CD4-positive, alpha-beta T cell treated with Interleukin-15 for 1 hour (primary cell): ENCODE measurements around the gene CHTOP.

Experiments used
- DNase-seq: peaks from one replicate; pipeline ENCODE4 v3.0.0-alpha.2; 2020

Gene CHTOP

DNA sequence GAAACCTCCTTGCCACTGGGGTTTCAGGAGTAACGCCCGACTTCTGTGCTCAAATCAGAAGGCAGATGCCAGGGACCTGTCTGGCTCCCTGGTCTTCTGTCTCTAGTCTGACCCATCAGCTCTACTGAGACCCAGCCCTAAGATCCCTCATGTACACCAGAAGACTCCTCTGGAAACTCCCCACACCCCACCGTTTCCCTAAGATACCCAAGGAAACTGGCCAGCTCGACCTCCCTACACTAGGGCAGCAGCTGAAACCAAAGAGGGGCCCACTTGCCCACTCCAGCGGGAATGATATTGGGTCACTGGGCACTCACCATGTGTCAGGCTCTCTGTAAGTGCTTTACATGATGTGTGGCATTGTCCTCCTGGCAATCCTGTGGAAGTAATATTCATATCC lies 20.5 kb upstream of the CHTOP start:
- no peak for DNase-seq

DNA sequence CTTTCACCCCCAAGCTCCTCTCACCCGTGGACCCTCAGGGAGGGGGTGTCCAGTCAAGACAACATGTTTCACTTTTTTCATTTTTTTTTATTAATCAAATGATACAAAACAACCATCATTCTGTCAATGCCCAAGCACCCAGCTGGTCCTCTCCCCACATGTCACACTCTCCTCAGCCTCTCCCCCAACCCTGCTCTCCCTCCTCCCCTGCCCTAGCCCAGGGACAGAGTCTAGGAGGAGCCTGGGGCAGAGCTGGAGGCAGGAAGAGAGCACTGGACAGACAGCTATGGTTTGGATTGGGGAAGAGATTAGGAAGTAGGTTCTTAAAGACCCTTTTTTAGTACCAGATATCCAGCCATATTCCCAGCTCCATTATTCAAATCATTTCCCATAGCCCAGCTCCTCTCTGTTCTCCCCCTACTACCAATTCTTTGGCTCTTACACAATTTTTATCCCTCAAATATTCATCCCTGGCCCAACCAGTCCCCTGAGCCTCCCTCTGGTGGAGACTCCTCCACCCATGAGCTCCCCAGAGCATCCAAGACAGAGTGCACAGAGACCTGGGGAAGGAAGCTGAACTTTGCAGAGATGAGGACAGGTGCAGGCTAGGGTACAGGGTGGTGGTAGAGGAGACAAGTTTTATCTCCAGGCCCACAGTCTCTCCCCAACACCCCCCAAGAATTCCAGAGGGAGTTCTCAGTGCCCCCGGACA lies 19.5 kb upstream of the CHTOP start:
- no peak for DNase-seq

DNA sequence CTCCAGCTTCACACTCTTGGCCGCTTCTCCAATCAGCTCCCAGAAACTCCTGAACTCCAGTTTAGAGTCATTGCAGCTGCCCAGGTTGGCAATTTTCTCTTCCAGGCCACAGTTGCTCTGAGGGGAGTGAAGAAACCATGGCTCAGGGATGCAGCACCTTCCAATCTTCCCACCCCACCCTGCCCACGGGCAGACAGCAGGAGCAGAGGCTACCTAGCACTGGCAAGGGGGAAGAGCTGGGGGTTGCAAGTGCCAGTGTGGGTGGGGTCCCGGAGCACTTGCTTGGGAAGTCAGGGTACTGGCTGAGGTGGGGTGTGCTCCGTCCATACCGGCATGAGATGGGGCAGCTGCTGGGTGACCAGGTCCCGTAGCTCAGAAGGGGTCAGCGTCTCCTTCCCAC lies 19.0 kb upstream of the CHTOP start:
- DNase-seq, result no peak

DNA sequence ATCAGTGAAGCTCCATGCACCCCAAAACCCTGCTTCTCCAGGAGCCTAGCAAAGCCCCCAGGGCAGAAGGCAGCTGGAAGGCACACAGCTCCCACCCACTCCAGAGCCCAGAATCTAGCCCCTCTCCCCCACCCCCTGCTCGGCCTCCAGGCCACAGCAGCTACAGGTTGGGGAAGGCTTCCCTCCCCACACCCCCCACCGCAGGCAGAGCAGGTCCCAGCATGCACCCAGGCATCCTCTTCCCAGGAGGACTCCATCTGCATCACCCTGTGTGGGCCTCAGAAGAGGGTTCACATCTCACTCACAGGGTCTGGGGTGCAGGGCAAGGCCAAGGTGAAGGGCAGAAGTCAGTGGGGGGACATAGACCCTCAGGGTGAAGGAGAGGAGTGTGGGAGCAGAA lies 18.5 kb upstream of the CHTOP start:
- no peak for DNase-seq

DNA sequence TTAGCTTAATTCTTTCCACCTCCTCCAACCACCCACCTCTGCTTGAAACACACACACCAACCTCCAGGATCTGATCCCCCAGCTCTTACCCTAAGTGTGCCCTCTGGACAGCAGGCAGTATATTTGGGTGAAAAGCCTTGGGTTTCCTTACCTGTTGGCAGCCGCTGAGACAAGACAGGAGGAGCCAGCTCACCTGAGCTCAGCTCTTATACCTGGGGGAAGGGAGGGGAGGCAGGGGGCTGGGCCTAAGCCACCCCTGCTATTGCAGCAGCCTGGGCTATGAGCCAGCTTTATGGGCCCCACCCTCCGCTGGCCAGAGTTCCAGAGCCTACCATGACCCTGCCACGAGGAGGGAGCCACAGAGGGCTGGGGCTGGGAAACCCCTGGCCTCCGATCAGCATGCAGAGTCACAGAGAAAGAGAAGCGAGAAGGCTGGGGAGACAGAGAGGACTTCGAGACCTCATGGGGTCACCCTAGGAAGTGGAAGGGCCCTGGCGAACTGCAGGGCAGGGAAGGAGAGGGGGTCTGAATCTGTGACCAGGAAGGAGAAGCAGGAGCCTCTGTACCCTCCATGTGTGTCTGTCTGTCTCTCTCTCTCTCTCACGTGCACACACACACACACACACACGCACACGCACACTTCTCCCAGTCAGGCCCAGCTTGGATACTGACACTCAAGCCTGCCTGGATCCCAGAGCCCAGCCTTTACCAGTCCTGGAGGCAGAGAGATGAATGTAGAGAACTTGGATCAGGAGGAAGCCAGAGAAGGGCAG lies 17.5 kb upstream of the CHTOP start, which contains the start of gene S100A14:
S100A14 (minus strand) TSS at position 182 of the 773 bp plus-strand sequence. CDS start 467 bp downstream, outside the sequence.
- DNase-seq, result no peak

DNA sequence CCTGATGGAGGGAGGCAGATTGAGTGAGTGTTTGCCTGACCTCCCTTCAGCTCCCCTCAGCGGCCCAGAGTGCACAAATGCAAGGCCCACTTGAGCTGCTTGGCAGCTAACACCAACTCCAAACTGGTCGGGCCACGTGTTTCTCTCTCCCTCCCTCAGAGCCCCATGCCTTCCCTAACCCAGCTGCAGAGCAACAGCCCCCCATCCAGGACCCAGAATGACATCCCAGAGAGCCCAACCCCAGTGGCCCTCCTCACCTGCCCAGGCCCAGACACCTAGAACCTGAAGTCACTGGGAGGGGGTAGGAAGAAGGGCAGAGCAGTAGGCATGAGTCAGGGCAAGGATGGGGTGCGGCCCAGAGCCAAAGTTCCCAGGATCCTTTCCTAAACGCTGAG lies 17.0 kb upstream of the CHTOP start:
- DNase-seq, result no peak

DNA sequence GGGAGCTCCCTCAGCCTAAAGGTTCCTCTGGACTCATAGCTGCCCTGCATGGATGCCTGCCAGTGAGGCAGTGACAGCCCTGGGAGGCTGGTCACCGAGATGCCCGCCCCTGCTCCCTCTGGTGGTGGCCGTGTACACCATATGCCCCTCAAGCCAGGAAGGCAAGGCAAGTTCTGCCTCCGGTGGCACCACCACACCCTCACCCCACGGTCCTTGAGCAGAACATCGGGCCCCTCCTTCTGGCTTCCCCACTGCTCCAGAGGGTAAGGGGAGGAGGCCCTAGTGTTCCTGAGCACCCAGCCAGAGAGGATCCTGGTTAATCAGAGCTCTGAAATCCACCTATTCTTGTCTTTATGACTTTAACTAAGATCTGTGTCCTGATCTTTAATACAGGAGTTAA lies 16.2 kb upstream of the CHTOP start:
- peak; percentile 67 for DNase-seq

DNA sequence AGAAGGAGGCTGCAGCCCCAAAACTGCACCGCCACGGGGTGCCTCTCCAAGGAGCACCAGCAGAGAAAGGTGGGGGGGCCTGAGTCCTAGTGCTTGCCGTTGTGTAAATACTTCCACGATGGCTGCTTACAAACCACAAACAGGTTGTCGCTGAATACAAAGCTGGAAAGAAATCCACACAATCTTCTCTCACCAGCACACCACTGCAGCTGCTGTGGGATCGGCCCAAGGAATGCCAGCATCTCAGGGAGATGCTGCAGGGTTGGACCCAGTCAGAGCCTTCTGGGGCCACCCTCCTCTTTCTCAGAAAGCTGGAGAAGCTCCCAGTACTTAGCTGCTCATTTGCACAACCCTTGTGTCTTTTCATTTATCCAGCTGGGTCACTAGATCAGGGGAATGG lies 14.7 kb upstream of the CHTOP start:
- no peak for DNase-seq

DNA sequence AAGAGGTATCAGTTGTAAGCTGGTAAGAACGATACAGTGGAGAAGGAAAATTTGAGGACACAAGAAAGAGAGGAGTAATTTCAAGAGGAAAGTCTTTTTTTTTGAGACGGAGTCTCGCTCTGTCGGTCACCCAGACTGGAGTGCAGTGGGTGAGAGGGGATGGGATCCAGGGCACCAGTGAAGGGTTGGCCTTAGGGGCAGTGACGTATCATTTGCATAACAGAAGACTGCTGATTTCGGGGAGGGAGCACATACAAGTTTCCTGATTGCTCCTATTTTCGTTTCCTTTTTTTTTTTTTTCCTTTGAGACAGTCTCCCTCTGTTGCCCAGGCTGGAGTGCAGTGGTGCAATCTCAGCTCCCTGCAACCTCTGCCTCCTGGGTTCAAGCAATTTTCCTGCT lies 10.8 kb upstream of the CHTOP start:
- DNase-seq, result no peak

DNA sequence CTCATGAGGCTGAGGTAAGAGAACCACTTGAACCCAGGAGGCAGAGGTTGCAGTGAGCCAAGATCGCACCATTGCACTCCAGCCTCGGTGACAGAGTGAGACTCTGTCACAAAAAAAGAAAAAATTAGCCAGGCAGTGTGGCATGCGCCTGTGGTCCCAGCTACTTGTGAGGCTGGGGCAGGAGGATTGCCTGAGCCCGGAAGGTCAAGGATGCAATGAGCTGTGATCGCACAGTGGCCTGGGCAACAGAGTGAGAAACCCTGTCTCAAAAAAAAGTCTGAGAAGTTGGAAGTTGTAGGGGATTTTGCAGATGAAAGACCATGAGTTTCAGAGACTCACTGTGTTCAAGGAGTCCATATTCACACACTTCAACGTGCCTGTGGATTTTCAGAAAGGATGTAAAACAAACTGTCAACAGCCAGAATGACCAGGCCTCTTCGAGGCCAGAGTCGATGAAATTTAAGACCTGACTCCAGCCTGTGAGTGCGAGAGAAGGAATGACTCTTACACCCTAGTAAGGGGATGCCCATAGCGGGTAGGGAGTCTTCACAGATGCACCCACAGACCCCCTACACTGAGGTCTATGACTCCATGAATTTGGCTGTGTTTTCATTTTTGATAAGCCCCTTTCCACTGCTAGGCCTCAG lies 8.8 kb upstream of the CHTOP start:
- no peak for DNase-seq

DNA sequence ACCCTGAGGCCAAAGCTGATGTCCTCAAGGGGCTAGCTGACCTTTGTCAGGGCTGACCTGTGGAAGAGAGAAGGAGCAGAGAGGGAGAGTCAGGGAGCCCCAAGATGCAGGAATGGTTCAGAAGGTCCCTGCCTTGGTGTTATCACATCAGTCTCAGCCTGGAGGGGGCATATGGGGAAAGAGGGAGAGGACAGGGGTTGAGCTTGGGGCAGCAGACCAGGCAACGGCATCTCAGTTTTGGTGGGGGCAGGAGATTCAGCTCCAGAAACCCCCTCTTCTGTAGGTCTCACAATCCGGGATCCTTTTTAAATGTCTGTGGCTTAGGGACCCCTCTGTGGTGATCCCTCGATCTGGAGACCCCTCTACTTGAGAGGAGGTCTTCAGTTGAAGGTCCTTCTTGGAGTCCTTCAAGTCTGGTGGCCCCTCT lies 7.4 kb upstream of the CHTOP start:
- no peak for DNase-seq

DNA sequence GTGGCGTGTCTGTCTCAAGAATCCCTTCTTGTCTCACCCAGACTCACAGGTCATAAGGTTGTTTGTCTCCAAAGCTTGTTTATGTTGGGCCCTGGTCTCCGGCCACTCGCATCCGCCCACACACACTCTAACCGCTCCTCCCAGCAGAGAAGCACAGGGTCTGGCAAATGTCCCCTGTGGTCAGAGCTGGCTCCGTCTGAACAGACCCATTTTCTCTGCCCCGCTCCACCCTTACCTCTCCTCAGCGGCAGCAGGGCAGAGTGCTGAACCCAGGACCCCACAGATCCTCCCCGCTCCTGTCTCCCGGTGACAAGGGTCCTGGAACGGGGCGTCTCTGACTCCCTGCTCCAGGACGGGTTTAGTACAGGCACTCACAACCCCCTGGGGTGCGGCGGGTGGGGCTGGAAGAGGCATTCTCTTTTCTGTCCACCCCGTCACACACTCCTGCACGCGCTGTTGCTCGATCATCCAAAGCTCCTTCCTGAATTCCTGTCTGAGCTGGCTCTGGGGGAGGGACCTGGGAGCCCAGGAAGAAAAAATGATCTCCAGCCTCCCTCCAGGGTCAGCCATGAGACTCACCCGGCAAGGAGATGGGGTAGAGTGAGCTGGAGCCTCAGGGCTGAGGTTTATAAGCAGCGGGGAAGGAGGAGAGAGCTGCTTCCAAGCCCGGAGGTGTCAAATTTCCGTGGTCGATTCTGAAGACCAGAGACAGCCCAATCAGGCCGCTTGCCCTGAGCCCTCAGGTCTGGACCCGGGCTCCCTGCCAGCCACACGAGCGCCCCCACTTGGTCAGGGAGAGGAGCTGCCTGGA lies 6.8 kb upstream of the CHTOP start, which contains the start of gene S100A13:
S100A13 (minus strand) TSS at position 602 of the 811 bp plus-strand sequence. CDS start 1,033 bp downstream, outside the sequence.
- no peak for DNase-seq

DNA sequence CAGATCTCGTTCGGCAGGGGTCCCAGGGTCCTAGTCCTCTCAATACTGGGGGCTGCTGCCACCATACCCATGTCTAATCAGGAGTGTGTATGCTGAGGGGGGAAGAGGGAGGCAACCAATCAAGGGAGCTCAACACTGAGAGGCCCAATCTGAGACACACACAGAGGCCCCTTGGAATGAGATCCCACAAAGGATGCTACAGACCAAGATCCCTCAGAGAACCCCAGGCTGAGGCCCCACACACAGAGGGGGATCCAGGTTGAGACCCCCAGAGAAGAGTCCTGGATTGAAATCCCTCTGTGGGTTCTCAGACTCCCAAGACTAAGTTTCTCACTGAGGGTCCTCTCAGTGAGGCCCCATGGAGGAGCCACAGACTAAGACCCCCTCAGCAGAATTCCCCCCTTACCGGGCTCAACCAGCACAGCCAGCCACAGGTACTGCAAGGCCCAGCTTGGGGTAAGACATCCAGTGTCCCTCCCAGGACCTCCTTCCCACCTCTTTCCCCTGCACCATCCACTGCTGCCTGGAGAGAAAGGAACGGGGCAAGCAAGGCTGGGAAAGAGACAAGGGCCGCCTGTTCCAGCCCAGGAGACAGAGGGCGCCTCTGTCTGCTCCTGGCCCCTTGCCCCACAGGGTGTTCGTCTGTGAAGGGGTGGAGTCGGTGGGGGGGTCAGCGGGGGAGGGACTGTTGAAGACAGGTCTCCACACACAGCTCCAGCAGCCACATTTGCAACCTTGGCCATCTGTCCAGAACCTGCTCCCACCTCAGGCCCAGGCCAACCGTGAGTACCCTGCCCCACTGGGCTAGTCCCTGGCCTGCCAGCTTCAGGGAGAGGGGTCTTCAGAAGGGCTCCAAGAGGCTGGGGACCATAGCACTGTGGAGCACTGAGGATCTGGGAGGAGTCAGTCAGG lies 5.9 kb upstream of the CHTOP start, which contains the start of gene S100A1:
S100A1 (plus strand) TSS at position 720 of the 912 bp plus-strand sequence. CDS start 2,088 bp downstream, outside the sequence.
- no peak for DNase-seq

DNA sequence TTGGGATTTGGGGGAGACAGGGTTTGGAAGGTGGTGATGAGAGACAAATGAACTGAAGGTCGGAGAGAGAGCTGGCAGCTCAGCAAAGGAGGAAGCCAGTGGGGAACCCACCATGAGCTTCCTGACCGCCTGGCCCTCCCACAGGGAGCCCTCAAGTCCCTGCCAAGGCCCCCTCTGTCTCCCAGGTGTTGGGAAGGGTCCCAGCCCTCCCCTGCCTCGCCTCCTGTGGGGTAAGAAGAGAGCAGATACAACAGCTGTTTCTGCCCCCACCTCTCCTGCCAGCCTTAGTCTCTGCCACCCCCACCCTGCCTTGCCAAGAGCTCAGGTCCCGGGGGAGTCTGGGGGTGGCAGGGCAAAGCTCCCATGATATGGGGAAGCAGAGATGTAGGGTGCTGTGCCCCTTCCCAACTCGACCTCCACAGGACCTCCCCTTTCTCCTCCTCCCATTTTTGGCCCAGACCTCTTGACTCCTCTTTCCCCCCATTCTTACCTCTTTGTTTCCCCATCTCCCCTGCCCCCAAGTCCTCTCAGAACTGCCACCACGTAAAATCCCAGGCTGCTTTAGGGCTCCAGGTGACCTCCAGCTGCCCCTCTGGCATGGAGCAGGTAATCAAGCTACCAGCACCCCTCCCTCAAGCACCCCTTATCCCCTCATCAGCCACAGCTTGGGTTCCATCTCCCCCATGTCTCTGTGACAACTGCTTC lies 5.1 kb upstream of the CHTOP start:
- DNase-seq, result no peak

DNA sequence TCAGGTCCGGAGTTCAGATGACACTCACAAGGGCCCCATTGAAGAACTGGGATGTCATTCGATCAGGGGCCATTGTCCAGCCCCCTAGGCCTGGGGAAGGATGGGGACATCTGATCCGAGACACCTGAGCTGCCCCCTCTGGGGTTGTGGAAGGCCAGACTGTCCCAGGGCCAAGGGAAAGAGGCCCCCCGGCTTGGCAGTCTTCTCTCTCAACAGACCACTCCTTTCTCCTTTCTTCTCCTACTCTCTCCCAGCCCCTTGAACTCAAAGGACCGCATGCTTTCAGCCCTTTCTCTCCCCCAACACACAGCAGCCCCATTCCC lies 4.6 kb upstream of the CHTOP start:
- no peak for DNase-seq

DNA sequence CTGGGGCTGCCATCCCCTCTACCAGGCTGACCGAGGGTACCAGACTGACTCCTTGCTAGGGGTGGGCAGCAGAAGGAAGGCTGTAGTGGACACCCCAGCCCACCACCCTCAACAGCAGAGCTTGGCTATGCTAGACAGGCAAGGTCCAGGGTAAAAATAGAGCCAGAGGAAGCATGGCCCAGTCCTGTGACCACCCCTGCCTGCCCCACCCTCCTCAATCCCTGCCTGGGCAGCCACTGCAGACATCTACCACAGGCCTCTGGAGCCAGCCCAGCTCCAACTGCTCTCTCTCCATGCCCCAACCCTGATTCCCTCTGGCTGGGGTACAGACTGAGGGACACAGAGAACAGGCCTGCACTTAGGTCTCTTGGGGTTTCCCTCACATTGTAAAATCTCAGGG lies 3.9 kb upstream of the CHTOP start:
- no peak for DNase-seq

DNA sequence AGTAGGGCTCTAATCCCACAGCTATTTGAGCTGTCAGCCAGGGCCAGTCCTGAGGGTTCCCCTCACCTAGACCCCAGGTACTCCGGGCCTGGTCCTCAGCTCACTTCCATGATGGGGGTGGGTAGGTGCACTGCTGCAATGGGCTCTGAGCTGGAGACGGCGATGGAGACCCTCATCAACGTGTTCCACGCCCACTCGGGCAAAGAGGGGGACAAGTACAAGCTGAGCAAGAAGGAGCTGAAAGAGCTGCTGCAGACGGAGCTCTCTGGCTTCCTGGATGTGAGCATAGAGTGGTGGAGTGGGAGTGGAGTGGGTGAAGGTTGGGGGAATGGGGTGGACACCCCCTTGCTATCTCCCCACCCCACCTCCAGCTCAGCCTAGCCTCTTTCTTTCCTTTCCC lies 3.5 kb upstream of the CHTOP start:
- DNase-seq, result no peak

DNA sequence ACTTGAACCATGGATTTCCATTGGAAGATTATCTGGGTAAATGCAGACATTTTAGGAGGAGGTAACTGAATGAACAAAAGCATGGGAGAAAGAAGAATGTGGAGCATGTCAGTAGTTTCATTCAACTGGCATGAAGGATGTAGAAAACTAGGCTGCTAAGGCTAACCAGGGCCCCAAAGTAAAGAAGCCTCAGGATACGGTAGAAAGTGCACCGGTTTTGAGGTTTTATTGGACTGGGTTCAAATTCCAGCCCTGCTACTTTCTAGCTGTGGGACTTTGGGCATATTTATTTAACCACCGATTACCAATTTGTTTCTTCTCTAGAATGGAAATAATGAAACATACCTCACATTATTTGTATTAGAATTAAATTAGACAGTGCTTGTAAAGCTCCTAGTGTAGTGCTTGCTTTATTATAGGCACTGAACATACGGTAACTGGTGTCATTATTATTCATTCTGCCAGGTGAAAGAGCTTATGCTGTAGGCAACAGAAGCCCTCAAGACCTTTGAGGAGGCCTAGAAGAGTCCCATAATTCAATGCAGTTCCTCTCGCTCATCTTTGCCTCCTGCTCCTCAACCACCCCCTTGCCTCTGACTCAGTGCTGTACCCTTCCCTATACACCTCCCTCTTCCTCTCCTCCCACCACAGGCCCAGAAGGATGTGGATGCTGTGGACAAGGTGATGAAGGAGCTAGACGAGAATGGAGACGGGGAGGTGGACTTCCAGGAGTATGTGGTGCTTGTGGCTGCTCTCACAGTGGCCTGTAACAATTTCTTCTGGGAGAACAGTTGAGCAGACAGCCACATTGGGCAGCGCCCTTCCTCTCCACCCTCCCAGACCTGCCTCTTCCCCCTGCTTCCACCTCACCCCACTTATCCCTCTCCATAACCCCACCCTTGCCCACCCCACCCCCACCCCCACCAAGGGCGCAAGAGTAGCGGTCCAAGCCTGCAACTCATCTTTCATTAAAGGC lies 2.5 kb upstream of the CHTOP start:
- DNase-seq, result no peak

DNA sequence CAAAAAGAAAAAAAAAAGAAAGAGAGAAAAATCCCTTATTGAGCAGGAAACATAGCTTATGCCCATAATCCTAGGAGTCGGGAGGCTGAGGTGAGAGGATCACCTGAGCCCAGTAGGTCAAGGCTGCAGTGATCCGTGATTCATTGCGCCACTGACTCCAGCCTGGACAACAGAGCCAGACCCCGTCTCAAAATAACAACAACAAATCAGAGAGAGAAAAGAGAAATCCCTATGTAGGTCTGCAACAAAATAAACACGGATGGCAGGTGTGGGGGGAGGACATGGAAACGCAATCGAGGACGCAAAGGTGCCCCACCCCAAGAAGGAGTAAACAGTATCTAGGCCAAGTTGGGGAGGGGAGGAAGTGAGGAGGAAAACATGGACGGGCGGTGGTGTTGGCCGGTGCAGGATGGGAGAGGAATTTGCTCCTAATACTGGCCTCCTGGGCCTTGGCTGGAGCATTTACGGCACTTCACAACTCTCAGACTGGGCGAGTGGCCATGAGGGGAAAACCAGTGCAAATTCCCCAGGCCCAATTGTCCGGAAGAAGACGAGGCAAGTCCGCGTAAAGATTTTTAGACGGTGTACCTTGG lies 609 bp upstream of the CHTOP start:
- no peak for DNase-seq
